Spleen (tissue), 7 donors: Measurements from ENCODE around the gene HLA-DPB1.

Experiments
- POLR2A ChIP-seq, 3 donors: fragments of 450-650 bp; IDR thresholded peaks; one replicate each; pipeline ENCODE4 v1.5.1; 2017; ENCODE audit warnings: antibody characterized with exemption in 3 of 3, mild to moderate bottlenecking in 1 of 3
- POLR2AphosphoS5 ChIP-seq, 3 donors: sonication (generic); formaldehyde crosslinking; IDR thresholded peaks; one replicate each; pipeline ENCODE4 v1.5.1; 2017; ENCODE audit warnings: antibody characterized with exemption in 3 of 3
- TF ChIP-seq, protein P1 (sequence below), 11 experiments: fragments of 200-600 bp in 7 of 11; fragments of 450-650 bp in 4 of 11; sonication (generic) in 4 of 11; IDR thresholded peaks in 8 of 11; conservative IDR thresholded peaks in 3 of 11; 1 replicate in 7 of 11; 2 replicates in 4 of 11; pipeline versions ENCODE4 v1.4.0 to v1.8.0; 2016 to 2021; ENCODE audit warnings: antibody characterized with exemption in 11 of 11, inconsistent platforms in 4 of 11, mild to moderate bottlenecking in 1 of 11
- donor health status: DM: no; HTN: no; CAD: no; lungs with moderate emphysema.
- donor health status: DM: no; HTN: no; CAD: no.
- donor health status: DM: no; HTN: no; CAD: no.

DNA sequence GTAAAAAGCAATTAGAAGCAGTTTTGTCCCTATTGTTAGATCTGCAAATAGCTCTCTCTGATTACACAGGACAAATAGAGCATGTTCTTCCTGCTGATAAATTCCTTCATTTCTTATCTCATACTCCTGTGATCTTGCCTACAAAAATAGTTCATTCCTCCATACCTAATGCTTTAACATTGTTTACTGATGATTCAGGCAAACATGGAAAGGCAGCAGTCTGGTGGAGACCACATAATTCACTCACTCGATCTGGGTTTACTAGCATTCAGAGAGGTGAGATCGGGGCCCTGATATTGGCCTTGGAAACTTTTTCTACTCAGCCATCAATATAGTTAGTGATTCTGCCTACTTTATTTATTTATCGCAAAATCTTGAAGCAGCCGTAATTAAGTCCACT, 22.6 kb upstream of the HLA-DPB1 start:
- TF ChIP-seq, protein P1, sequence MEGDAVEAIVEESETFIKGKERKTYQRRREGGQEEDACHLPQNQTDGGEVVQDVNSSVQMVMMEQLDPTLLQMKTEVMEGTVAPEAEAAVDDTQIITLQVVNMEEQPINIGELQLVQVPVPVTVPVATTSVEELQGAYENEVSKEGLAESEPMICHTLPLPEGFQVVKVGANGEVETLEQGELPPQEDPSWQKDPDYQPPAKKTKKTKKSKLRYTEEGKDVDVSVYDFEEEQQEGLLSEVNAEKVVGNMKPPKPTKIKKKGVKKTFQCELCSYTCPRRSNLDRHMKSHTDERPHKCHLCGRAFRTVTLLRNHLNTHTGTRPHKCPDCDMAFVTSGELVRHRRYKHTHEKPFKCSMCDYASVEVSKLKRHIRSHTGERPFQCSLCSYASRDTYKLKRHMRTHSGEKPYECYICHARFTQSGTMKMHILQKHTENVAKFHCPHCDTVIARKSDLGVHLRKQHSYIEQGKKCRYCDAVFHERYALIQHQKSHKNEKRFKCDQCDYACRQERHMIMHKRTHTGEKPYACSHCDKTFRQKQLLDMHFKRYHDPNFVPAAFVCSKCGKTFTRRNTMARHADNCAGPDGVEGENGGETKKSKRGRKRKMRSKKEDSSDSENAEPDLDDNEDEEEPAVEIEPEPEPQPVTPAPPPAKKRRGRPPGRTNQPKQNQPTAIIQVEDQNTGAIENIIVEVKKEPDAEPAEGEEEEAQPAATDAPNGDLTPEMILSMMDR (IDR thresholded peaks at IDR 0.05 in 8 of 11, conservative IDR thresholded peaks at IDR 0.05 in 3 of 11) = no peak
- TF ChIP-seq POLR2A (IDR thresholded peaks at IDR 0.05) = no peak
- TF ChIP-seq POLR2AphosphoS5 (IDR thresholded peaks at IDR 0.05) = no peak
